Tibial nerve (tissue), 4 donors: Measurements from ENCODE around the gene SAA1. TPM values are rescaled to one million over a fixed set of nuclear protein-coding genes. Genes with fewer than 3 reads are reported as not detected.

Source experiments
- DNase-seq, 2 donors: peaks; one replicate each; pipeline ENCODE4 v3.0.0-alpha.2; 2019; ENCODE audit warnings: low spot score in 2 of 2
- H3K27ac ChIP-seq, 4 donors: fragments of 200-600 bp; sonication (generic) in 3 of 4; one replicate each; pipeline ENCODE4 v1.5.1; 2017 to 2019; ENCODE audit warnings: mild to moderate bottlenecking in 1 of 4
- H3K27me3 ChIP-seq, 2 donors: fragments of 200-600 bp; sonication (generic) in 1 of 2; one replicate each; pipeline versions ENCODE4 v1.5.1 to v1.6.0; 2017 to 2019
- H3K36me3 ChIP-seq, 3 donors: fragments of 200-600 bp; sonication (generic); one replicate each; pipeline ENCODE4 v1.5.1; 2018 to 2019
- H3K4me1 ChIP-seq, 4 donors: fragments of 200-600 bp; sonication (generic) in 3 of 4; one replicate each; pipeline ENCODE4 v1.5.1; 2017 to 2019
- H3K4me3 ChIP-seq, 4 donors: fragments of 200-600 bp; sonication (generic) in 3 of 4; one replicate each; pipeline ENCODE4 v1.5.1; 2017 to 2019; ENCODE audit warnings: mild to moderate bottlenecking in 1 of 4, moderate library complexity in 1 of 4
- H3K9me3 ChIP-seq, 4 donors: fragments of 200-600 bp; sonication (generic) in 3 of 4; one replicate each; pipeline ENCODE4 v1.5.1; 2017 to 2019
- EP300 ChIP-seq, 2 donors: sonication (generic); formaldehyde crosslinking; IDR thresholded peaks; one replicate each; pipeline ENCODE4 v1.6.1; 2017; ENCODE audit warnings: antibody characterized with exemption in 2 of 2, mild to moderate bottlenecking in 1 of 2
- POLR2A ChIP-seq, 2 donors: fragments of 450-650 bp; IDR thresholded peaks; one replicate each; pipeline ENCODE4 v1.6.1; 2017; ENCODE audit warnings: antibody characterized with exemption in 2 of 2, mild to moderate bottlenecking in 2 of 2, moderate library complexity in 2 of 2
- WGBS, 2 donors: methylation state at CpG; one replicate each; pipeline ENCODE4 v1.1.5; 2018; 5-methylcytosine and 5-hydroxymethylcytosine counted together
- total RNA-seq, 4 donors: library from RNA; depleted of rRNA; stranded (reverse); fragments of >200 nt; gene quantifications; one replicate each; pipeline ENCODE4 v1.1.0, GENCODE V29; 2016
- TF ChIP-seq, protein P1 (sequence below), 5 experiments: fragments of 200-600 bp in 3 of 5; fragments of 450-650 bp in 2 of 5; sonication (generic) in 3 of 5; IDR thresholded peaks; one replicate each; pipeline ENCODE4 v1.5.1; 2016 to 2019; ENCODE audit warnings: antibody characterized with exemption in 5 of 5, mild to moderate bottlenecking in 3 of 5, moderate library complexity in 2 of 5

The SAA1 gene
- total RNA-seq, 4 donors from 2014 or later: 7.8 to 58.8 (median 16.6) TPM

DNA sequence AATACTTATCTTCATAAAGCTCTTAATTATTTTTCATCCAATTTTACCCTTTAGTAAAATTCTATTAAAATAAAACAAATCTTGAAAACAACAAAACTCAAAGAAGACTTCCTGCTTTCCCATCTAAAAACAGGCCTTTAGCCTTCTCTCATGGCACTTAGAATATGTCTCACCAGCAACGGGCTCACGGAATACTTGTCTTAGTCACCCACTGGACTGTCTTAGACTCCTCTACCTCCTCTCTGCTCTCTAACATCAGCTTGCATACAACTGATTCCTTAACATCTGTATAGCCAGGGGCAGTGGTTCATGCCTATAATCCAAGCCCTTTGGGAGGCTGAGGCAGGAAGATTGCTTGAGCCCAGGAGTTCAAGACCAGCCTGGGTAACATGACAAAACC, 42.2 kb downstream of the SAA1 start:
- no peak for DNase-seq
- H3K4me3 ChIP-seq: no peak overlapping the region
- no peaks in the 10 kb centered on the region for H3K9me3 ChIP-seq
- no peak for TF ChIP-seq EP300 (IDR thresholded peaks at IDR 0.05)
- TF ChIP-seq, protein P1, sequence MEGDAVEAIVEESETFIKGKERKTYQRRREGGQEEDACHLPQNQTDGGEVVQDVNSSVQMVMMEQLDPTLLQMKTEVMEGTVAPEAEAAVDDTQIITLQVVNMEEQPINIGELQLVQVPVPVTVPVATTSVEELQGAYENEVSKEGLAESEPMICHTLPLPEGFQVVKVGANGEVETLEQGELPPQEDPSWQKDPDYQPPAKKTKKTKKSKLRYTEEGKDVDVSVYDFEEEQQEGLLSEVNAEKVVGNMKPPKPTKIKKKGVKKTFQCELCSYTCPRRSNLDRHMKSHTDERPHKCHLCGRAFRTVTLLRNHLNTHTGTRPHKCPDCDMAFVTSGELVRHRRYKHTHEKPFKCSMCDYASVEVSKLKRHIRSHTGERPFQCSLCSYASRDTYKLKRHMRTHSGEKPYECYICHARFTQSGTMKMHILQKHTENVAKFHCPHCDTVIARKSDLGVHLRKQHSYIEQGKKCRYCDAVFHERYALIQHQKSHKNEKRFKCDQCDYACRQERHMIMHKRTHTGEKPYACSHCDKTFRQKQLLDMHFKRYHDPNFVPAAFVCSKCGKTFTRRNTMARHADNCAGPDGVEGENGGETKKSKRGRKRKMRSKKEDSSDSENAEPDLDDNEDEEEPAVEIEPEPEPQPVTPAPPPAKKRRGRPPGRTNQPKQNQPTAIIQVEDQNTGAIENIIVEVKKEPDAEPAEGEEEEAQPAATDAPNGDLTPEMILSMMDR (IDR thresholded peaks at IDR 0.05): no peak
- TF ChIP-seq POLR2A (IDR thresholded peaks at IDR 0.05): no peak
- H3K36me3 ChIP-seq: peaks cover 0 to 71% (median 7%) of the 10 kb centered on the region in 3 donors
- 86 to 92% methylated on average over 2 of the region's 2 CpGs for WGBS, 2 donors
- H3K27ac ChIP-seq: peak overlapping the region in 2 of 4 donors; percentile 64 to 89
- no peaks in the 10 kb centered on the region for H3K27me3 ChIP-seq
- peaks cover 0 to 36% (median 25%) of the 10 kb centered on the region in 4 donors for H3K4me1 ChIP-seq

DNA sequence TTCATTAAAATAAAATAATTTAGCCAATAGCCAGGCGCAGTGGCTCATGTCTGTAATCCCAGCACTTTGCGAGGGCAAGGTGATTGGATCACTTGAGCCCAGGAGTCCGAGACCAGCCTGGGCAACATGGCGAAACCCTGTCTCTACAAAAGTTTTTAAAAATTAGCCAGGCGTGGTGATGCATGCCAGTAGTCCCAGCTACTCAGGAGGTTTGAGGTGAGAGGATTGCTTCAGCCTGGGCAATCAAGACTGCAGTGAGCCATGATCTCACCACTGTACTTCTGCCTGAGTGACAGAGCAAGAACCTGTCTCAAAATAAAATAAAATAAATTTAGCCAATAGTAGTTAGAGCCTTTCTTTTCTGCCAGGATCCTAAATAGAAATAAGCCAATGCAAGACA, 43.6 kb downstream of the SAA1 start:
- TF ChIP-seq, protein P1 (IDR thresholded peaks at IDR 0.05): no peak
- TF ChIP-seq EP300 (IDR thresholded peaks at IDR 0.05): no peak
- TF ChIP-seq POLR2A (IDR thresholded peaks at IDR 0.05): no peak
- H3K4me3 ChIP-seq: no peak overlapping the region
- H3K9me3 ChIP-seq: no peaks in the 10 kb centered on the region
- 92 to 96% methylated on average over 5 of the region's 5 CpGs for WGBS, 2 donors
- H3K4me1 ChIP-seq: peaks cover 0 to 47% (median 30%) of the 10 kb centered on the region in 4 donors
- H3K27me3 ChIP-seq: no peaks in the 10 kb centered on the region
- H3K36me3 ChIP-seq: peaks cover 0 to 57% (median 6%) of the 10 kb centered on the region in 3 donors
- no peak for DNase-seq
- H3K27ac ChIP-seq: peak overlapping the region in 3 of 4 donors; percentile 13 to 95 (median 89)

GRCh38 chr11:18310800-18311340, 44.8 kb downstream of the SAA1 start:
- 76 to 80% methylated on average over 6 of the region's 6 CpGs for WGBS, 2 donors
- Histone ChIP-seq H3K4me1 (peaks cover 0 to 58% (median 30%) of the 10 kb centered on the region in 4 donors), H3K27me3 (no peaks in the 10 kb centered on the region), H3K27ac (peak overlapping the region; percentile 66 to 95 (median 88)), H3K4me3 (no peak overlapping the region), H3K36me3 (peaks cover 0 to 49% (median 0%) of the 10 kb centered on the region in 3 donors), H3K9me3 (no peaks in the 10 kb centered on the region)
- DNase-seq: no peak
- TF ChIP-seq POLR2A (IDR thresholded peaks at IDR 0.05) (no peak), EP300 (IDR thresholded peaks at IDR 0.05) (no peak)
- TF ChIP-seq, protein P1 (IDR thresholded peaks at IDR 0.05): no peak

GRCh38 chr11:18312012-18312411, 45.9 kb downstream of the SAA1 start:
- WGBS, 2 donors: 24 to 39% methylated on average over 3 of the region's 3 CpGs
- Histone ChIP-seq H3K4me1 (peaks cover 0 to 58% (median 30%) of the 10 kb centered on the region in 4 donors), H3K27ac (peak overlapping the region; percentile 66 to 95 (median 88)), H3K27me3 (no peaks in the 10 kb centered on the region), H3K9me3 (no peaks in the 10 kb centered on the region), H3K36me3 (peaks cover 0 to 40% (median 0%) of the 10 kb centered on the region in 3 donors), H3K4me3 (peak overlapping the region in 1 of 4 donors; percentile 17)
- TF ChIP-seq POLR2A (IDR thresholded peaks at IDR 0.05) (peak in 1 of 2 donors; percentile 23), EP300 (IDR thresholded peaks at IDR 0.05) (peak; percentile 45 to 77)
- TF ChIP-seq, protein P1 (IDR thresholded peaks at IDR 0.05): no peak
- no peak for DNase-seq

DNA sequence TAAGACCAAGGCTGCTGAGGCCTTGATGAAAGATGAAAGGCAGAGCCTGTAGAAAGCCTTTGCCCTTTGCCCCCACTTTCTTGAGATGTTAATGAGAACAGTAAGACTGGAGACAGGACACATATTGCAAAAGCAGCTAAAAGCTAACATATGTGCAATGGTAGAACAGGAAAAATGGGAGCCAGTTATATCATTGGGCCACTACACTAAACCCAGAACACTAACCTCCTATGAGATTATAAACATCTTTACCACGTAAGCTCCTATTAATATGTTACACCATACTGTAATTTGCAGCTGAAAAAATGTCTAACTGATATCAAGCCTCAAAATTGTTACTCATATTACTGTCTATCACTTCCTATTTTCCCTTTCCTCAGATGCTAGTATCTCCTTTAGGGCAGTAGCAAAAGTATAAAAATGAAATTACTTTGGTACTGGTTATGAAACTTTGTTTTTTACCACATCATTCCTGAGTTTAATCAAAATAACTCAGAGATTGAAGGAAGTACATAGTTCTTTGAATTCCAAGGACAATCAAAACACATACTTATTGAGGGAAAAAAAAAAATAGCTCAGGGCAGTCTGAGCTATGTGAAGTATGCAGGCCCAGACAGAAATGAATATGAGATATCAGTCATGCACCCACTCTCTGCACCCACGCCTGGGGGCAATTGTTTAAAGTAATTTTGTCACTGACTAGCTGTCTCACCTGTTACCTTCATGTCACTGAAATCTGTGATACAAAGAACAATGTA, 46.8 kb downstream of the SAA1 start:
- Histone ChIP-seq H3K27ac (peak overlapping the region; percentile 66 to 95 (median 88)), H3K36me3 (peaks cover 0 to 37% (median 0%) of the 10 kb centered on the region in 3 donors), H3K4me3 (no peak overlapping the region), H3K4me1 (peaks cover 0 to 58% (median 30%) of the 10 kb centered on the region in 4 donors), H3K9me3 (no peaks in the 10 kb centered on the region), H3K27me3 (no peaks in the 10 kb centered on the region)
- WGBS, 2 donors: 29 to 31% methylated on average over 2 of the region's 2 CpGs
- DNase-seq: no peak
- TF ChIP-seq EP300 (IDR thresholded peaks at IDR 0.05) (no peak), POLR2A (IDR thresholded peaks at IDR 0.05) (no peak)
- TF ChIP-seq, protein P1 (IDR thresholded peaks at IDR 0.05): no peak
